HuH-7.5 (cell line): ENCODE measurements around the gene FREY1.

Experiments used
- DNase-seq: peaks from one replicate; pipeline ENCODE4 v3.0.0; 2011; ENCODE audit warnings: low spot score

Gene FREY1, protein sequence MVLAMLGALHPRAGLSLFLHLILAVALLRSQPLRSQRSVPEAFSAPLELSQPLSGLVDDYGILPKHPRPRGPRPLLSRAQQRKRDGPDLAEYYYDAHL

DNA sequence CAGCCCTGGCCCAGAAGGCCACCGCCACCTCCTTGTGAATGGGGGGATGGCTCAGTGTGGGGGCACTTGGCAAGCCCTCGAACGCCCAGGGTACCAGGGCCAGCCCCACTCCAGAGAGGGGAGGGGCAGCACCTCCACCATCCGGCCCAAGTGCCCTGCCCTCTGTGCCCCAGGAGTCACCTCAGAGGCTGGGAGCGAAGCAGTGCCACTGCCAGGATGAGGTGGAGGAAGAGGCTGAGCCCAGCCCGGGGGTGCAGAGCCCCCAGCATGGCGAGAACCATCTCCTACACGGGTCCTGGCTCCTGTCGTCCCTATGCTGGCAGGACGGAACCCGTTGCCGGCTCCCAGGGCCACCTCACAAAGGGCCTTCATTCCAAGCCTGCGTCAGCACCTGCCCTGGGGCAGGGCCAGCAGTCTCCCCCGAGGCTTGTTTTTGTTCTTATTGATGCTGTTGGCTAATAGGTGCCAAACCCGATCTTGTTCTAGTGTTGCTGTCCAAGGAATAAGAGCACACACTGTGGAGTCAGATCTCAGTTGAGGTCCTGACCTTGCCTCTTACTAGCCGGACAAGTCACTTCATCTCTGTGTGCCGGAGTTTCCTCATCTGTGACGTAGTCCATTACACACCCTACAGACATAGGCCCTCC, at the start of gene FREY1:
TSS of gene FREY1 (minus strand) at position 307 of the 647 bp plus-strand sequence. CDS start at position 281, 26 bp downstream.
- DNase-seq: no peak

DNA sequence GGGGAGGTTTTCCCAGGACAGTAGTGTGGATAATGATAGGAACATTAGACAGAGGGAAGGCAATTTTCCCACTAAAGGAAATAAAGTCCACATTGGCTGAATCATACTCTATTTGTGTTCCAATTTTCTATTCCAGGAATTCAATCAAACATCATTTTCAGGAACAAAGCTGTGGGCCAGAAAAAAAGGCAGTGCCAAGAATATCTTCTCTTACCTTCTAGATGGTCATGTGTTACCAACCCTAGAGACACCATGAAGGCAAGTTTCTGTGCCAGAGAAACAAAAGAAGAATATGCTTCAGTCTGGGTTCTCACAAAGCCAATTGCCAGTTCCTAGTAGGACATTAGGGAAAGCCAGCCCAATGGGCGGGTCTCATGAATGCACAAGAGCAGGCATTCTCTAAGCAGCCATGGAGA, 42.9 kb upstream of the FREY1 start:
- DNase-seq: no peak

DNA sequence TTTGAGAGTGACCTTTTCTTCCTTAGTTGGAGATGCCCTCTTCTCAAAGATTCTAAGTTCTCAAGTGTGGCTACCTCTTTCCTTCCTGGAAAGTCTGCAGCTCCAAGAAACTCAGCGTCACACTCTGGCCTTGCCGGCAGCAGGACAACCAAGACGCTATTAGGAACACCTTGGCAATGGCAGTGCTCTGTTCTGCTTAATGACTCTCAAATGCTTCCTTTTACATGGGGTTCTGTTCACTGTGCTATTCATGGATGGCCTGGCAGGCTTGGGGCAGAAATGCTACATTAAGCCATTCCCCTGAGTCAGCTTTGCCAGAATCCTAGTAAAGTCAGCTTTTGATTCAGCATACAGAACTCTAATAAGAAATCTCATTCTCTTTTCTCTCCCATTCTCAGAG, 41.3 kb upstream of the FREY1 start:
- no peak for DNase-seq

DNA sequence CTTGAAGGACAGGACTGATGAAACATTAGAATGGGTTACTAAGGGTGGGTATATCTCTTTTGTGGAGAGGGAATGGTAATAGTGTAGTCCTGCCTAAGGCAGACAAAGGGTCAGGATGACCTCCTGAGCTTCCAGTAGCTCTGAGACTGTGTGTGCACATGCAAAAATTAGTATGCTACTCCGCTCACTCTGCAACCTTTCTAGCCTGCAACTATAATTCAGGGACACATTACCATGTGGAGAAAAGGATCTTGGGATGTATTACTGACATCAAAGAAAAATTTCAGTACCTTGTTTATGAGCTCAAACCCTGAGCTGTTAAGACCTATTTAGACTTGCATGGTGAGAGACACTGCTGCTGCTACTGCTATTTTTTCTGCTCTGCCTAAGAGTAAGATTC, 40.8 kb upstream of the FREY1 start:
- no peak for DNase-seq

DNA sequence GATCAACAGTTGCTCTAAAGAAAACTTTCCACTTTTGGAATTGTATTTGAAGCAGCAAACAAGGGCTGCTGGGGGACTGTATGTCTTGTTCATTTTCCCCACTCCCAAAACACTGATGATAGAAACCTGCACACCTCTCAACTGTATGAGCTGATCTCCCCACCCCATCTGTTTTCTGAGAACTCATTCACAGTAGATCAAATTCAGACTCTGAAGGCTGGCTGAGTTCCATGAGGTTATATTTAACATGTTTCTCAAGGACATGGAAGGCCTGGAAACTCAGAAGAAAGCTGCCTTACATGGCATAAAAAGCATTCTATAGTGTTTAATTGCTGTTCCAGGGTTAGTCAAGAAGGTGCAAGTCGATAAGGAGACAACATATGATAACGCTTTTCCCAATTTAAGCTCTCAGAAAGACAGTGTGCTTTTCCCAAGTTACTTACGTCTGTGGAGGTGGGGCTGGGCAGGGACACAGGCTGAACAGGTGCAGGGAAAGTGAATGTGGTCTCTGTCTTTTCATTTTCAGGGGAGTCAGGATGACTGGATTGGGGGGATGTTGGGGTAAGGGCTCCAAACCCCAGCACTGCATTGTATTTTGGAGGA, 38.4 kb upstream of the FREY1 start:
- DNase-seq: no peak

DNA sequence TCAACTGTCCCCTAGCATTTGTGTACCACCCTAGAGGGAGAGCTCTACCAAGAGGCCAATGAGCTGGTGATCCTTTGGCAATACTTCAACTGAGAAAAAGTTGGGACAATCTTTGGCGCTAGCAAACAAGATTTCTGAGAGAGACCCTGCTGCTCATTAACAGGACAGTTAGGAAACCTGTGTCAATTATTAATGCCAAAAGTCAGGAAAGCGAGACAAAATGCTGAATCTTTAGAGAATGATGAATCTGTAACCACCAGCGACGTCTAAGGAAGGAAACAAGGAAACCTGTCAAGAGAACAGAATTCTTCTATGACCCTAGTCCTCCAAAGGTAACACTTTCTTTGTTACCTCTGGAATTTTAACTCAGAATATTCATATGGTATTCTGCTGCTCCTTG, 35.3 kb upstream of the FREY1 start:
- DNase-seq: no peak

DNA sequence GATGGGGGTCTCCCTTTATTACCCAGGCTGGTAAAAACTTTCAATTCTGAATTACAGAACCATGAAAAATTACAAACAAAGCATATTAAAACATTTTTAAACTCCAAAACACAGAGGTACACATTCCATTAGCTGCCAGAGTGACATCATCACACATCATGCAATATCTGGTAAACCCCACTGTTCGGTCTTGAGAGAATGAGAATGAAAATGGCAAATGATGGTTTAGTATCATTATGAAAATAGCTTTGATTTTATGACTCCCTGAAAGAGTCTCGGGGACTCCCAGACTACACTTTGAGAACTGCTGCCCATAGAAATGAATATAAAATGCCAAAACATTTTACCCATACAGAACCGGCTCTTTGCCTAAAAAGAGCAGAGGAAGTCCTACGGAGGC, 34.2 kb upstream of the FREY1 start:
- DNase-seq: no peak

DNA sequence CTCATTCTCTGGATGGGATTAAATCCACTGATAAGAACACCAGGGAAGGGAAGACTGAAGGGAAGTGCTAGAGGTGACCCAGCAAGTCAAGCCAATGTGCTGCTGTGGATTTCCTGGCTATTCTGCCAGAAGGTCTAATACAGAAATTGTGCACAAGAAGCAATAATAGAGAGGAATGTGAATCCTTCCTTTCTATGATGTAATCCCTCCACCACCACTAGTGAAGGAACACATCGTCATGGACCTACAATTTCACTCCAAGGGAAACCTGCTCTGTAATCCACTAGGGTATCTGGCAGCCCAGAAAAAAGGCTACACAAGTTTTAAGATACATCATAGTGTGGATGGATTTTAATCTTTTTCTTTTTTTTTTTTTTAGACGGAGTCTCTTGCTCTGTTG, 32.8 kb upstream of the FREY1 start:
- no peak for DNase-seq

DNA sequence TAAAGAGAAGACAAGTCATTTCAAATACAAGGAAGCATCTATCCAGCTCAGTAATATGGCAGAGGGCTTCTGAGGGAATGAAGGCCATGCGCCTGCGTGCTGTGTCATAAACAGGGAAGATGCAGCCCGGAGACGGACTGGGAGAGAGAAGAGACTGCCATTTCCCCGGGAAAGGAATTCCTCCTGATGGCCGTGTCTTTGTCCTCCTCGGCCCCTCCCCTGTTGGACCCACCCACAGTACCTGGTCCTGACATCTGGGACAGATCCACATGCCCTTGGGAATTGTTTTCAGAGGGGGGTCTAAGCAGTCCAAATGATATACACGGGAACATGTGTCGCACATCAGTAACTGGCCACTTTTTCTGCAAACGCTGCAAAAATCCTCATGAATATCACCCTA, 30.8 kb upstream of the FREY1 start:
- DNase-seq: no peak

DNA sequence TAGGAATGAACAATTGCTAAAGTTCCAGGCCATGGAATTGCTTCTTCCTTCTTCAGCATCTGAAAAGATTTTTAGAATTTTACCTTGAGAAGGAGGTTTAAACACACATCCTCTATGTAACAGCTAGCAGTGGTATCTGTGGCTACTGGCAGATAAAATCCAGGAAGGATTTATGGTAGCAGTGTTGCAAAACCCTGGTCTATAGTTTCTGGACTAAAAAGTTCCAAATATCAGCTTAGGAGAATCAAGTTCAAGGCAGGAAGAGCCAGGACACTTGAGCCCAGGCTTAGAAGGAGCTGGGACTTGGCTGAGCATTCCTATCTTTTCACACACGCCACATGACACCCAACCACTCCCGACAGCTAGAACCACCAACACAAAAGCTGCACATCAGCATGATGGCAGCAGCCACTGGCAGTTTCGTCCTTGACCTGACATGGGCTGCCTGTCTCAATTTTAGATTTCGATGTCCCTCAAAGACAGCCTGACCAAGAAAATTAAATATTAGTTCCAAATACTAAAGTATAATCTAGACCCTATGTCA, 29.5 kb upstream of the FREY1 start:
- DNase-seq: no peak

DNA sequence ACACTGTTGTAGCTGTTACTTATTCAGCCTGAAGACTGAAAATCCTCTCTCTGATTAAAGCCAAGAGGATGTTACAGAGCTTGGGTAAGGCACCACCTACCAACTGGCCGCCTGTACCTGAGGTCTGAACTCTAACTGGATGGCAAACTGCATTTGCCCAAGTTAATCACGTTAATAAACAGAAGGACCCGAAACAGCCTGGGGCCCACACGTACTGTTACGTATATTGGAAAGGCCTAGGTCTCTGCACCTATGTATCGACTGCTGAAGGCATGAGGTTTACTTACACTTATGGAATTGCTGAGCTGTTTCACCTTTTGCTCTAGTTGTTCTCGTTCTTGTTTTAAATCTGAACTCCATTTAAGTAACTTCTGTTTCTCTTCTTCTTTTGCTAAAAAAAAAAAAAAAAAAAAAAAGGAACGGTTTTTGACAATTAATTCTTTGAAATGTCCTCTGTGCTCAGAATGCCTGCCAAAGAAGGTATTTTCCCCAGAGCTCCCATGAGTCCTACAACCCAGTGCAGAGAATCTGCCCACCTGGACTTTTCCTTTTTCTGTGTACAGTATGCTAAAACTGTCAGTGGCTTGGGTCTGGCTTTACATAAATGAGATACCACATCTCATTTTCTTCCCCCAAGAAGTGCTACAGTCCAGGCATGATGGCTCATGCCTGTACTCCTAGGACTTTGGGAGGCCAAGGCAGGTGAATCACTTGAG, 28.4 kb upstream of the FREY1 start:
- no peak for DNase-seq

DNA sequence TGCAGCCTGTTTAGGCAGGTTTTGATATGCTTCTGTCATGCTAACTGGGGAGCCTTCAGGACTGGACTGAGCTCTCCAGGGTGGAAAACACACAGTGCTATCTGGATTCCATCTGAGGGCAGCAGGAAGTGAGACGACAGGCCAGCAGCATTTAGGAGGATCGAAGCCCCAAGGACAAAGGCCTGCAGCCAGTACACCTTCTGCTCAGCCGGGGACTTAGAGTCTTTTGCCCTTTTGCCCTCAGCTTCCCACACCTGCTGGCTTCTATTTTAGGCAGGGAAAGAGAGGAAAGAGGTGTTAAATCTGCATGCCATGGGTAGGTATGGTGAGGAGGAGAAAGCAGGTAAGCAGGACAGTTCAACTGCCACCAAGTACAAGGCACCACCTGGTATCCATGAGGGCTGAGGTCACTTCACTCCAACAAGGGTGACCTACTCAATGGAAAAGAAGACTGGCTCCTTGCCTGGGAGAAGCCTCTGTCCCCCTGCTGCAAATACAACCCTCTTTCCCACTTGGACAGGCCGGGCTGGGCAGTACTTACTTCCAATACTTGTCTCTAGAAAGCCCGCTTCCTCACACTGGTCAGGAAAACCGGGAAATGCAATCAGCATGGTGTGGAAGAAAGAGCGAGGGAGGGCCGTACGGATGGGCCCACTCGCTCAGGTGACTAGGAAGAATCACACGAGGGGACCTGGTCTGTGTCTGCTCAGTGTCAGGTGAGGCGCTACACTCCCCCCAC, 27.7 kb upstream of the FREY1 start:
- no peak for DNase-seq

DNA sequence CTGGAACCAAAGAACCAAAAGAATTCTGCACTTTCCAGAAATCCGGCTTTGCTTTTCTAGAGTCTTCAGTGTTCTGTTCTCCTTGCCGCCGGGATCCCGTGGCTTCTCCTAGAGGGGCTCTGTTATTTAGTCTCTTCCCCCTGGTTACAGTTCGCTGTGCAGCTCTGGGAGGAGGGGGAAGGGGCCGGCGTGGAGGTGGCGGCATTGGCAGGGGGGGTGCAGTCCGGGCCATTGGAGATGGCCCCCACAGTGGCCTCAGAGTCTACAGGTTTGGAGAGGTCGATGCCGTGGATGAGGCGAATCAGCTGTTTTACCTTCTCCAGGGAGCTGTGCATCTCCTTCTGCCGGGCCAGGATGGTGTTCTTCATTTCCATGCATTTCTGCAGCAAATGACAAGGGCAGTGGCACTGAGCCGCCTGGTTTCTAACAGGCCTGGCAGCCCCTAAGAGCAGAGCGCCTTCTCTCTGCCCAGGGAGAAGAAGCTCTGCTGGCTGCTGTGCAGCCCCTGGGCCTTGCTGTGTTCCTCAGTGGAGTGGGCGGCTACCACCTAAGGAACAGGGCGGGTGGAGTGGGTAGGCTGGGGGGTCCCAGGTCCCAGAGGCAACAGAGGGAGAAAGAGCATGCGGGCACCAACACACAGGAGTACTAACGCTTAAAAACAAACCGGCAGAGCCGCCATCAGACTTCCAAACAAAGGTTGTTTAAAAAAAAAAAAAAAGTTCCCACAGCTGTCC, 26.9 kb upstream of the FREY1 start:
- DNase-seq: no peak

DNA sequence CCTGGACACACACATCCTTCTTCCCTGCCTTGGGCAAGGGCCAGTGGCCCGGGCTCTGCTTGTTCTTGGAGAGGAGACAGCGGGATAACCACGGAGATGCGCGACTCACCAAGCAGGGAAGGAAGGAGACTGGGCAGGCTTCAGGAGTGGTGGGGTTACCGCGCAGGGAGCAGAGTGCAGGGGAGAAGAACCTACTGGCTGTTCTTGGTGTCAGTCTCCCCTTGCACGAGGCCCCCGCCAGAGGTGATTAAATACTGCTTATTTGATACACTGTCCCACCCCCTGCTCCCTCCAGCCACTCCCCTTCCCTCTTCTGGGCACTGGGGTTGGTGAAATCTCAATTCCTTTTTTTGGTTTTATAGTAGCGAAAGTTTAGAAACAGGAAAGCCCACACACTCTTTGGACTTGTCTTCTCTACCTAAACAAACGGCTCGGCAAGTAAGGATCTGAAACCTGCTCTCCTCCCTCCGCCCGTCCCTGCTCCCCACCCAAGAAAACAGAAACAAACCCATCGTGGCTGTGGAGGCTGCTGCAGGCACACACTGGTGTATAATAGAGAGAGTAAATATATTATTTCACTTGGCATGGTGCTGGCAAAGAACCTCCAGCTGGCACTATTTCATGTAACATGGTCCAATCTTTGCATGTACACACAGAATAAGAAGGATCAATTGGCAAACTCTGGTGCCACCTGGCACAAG, 26.2 kb upstream of the FREY1 start:
- DNase-seq: no peak

DNA sequence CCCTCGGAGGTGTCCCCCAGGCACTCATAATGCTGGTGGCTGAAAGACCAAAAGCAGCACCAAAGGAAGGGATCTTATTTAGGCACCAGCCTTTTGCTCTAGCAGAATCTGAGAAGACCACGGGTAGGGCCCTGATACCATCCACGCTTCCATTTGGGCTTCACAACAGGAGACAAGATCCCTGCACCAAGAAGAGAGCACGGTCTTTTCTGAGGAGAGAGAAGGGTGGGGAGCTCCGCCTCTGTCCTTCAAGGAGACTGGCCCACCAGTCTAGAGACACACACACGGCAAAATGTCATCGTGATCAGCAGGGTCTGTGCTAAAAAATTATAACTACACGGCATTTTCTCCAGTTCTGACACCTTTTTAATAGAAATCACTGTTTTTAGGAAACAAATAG, 25.1 kb upstream of the FREY1 start:
- no peak for DNase-seq

DNA sequence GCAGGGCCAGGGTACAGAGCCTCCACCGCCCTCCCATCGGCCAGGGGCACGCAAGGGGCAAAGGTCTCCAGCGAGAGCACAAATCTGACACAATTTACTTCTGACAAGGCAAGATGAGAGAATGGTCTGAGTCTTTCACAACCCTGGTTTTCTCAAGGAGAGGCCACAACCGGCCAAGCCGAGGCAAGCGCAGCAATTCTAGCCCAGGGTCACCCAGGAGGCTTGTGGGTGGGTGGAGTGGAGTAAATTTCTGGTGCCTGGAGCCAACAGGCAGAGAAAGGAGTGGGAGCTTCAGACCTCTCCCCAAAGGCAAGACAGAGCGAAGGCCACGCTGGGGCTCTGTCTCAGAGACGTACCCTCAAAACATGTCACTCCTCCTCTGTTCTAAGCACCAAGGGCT, 24.7 kb upstream of the FREY1 start:
- DNase-seq: no peak

DNA sequence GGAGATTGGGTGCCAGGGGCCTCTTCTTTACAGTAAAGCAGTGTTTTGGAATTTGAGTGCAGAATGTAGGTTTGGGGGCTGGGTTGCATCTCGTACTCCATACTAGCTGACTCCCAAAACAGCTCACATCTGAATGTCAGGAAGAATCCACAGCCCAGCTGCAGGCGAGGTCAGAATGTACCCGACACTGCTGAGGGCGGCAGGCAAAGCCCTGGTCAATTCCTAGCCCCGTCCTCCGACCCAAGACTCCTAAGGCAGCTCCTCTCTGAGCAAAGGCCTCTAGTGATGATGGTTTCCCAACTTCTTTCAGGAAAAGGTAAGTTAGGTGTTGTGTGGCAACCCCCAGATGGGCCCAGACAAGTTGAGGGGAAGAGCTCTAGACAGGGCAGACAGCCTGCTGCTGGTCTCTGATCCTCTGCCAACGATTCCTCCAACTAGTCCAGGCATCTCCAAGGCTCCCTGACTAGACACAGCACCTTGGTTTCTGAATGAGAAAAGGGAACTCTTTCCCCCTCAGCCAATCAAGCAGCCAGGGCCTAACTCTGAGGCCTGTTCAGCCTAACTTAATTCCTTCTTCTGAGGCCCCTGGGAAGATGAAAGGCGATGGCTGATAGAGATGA, 24.0 kb upstream of the FREY1 start:
- no peak for DNase-seq

DNA sequence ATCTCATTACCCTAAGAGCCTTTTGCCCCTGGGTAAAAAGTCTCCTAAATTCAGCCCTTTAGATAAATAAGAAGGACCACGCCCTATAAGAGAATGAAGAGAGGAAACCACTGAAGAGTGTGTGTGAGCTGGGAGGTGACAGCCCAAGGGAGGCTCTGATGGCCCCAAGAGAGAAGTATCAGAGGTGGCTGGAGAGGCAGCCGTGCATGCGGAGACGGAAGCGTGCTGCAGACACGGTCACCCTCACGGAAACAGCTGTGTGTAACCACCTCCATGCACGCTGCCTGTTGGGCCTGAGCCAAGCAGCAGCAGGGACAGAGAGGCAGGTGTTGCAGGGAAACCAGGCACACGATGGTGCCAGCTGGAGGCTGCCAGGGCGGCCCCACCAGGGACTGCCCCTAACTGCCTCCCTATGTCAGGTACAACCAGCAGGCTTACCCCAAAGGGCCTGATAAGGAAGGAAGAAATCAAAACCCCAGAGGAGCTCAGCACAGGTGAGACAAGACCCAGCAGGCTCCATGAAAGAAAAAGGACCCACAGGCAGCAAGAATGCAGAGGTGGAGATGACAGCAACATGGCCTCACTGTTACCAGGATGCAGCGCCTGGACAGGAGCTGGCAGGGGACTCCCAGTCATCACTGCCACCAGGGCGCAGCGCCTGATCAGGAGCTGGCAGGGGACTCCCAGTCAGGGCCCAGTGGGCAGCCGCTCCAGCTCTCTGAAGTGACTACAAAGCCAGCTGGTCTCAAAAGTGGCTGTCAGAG, 23.1 kb upstream of the FREY1 start:
- DNase-seq: no peak

DNA sequence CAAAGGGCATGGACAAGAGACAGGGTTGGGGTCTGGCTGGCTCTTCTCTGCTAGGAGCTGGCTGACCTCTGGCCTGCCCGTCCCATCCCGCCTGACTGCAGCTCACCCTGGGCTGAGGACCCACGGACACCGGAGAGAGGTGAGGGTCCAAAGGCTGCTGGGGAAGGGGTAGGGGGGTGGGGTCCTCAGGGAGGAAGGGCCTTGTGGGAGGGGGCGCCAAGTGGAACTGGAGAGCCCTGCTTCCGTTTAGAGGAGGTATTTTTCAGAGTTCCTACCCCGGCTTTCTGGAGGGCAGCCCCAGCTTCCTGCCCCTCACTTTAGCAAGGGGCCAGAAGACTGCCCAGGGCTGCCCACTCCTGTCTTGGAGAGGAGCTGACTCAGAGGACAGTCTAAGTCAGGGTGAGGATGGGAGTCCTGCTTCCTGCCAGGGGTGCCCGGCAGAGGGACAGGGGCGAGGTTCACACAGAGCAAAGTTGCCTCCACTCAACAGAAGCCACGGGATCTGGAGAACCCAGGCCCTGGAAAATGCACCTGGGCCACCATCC, 22.5 kb upstream of the FREY1 start:
- DNase-seq: no peak
